WERI-Rb-1 (cell line): ENCODE data around the gene L1TD1.
"Not testable (repeated sequence)": the region's sequence is repeated elsewhere in the genome, so short reads cannot be mapped to it uniquely, and the experiment has no call there.

Experiments
- DNase-seq: peaks from one replicate; pipeline ENCODE4 v3.0.0-alpha.2; 2020
- H3K27ac ChIP-seq: fragments of 250-450 bp; sonication (Bioruptor Pico); 2 replicates; pipeline ENCODE4 v1.5.1; 2020; ENCODE audit warnings: mild to moderate bottlenecking, moderate library complexity
- H3K27me3 ChIP-seq: fragments of 250-450 bp; sonication (Bioruptor Pico); 2 replicates; pipeline ENCODE4 v1.5.1; 2021; ENCODE audit warnings: mild to moderate bottlenecking, low read depth, moderate library complexity; ENCODE audit not compliant: insufficient read depth, severe bottlenecking
- H3K36me3 ChIP-seq: fragments of 250-450 bp; sonication (Bioruptor Pico); 2 replicates; pipeline ENCODE4 v1.5.1; 2020; ENCODE audit warnings: mild to moderate bottlenecking, moderate library complexity
- H3K4me3 ChIP-seq: 2 replicates; pipeline ENCODE4 v1.5.1; 2011; ENCODE audit warnings: low read depth, mild to moderate bottlenecking, control low read depth, low read length
- H3K9me3 ChIP-seq: fragments of 250-450 bp; sonication (Bioruptor Pico); 2 replicates; pipeline ENCODE4 v1.5.1; 2021; ENCODE audit warnings: mild to moderate bottlenecking, moderate library complexity; ENCODE audit not compliant: severe bottlenecking
- TF ChIP-seq, protein P1 (sequence below): IDR thresholded peaks from 2 replicates; pipeline ENCODE4 v1.5.1; 2011; ENCODE audit warnings: low read depth, mild to moderate bottlenecking, control low read depth, inconsistent platforms, low read length

The L1TD1 gene

DNA sequence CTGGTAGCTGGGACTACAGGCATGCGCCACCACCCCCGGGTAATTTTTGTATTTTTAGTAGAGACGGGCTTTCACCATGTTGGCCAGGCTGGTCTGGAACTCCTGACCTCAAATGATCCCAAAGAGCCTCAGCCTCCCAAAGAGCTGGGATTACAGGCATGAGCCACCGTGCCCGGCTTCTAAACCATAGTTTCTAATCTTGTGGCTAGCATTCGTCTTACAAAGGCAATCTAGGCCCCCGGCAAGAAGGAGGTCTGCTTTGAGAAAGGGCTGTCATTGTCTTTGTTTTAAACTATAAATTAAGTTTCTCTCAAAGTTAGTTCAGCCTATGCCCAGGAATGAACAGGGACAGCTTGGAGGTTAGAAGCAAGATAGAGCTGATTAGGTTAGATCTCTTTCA lies 10.3 kb upstream of the L1TD1 start:
- H3K9me3 ChIP-seq = no peaks in the 10 kb centered on the region
- peak; percentile 74 for DNase-seq
- TF ChIP-seq, protein P1, sequence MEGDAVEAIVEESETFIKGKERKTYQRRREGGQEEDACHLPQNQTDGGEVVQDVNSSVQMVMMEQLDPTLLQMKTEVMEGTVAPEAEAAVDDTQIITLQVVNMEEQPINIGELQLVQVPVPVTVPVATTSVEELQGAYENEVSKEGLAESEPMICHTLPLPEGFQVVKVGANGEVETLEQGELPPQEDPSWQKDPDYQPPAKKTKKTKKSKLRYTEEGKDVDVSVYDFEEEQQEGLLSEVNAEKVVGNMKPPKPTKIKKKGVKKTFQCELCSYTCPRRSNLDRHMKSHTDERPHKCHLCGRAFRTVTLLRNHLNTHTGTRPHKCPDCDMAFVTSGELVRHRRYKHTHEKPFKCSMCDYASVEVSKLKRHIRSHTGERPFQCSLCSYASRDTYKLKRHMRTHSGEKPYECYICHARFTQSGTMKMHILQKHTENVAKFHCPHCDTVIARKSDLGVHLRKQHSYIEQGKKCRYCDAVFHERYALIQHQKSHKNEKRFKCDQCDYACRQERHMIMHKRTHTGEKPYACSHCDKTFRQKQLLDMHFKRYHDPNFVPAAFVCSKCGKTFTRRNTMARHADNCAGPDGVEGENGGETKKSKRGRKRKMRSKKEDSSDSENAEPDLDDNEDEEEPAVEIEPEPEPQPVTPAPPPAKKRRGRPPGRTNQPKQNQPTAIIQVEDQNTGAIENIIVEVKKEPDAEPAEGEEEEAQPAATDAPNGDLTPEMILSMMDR = no peak

DNA sequence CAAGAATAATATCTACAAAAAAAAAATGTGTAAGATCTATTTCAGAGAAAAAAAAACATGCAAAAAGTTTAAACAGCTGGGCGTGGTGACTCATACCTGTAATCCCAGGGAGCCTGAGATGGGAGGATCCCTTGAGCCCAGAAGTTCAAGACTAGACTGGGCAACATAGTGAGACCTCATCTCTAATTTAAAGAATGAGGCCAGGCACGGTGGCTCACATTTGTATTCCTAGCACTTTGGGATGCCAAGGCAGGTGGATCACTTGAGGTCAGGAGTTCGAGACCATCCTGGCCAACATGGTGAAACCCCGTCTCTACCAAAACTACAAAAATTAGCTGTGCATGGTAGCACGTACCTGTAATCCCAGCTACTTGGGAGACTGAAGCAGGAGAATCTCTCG lies 9.4 kb upstream of the L1TD1 start:
- H3K36me3 ChIP-seq, H3K4me3 ChIP-seq, H3K27me3 ChIP-seq, H3K9me3 ChIP-seq, DNase-seq: not testable (repeated sequence)
- peak overlapping the region; percentile 98 for H3K27ac ChIP-seq

More for the DNA sequence above, 10.3 kb upstream of the L1TD1 start:
- H3K4me3 ChIP-seq = no peak overlapping the region
- H3K27ac ChIP-seq = peak overlapping the region; percentile 98
- no peaks in the 10 kb centered on the region for H3K27me3 ChIP-seq
- H3K36me3 ChIP-seq = no peaks in the 10 kb centered on the region

DNA sequence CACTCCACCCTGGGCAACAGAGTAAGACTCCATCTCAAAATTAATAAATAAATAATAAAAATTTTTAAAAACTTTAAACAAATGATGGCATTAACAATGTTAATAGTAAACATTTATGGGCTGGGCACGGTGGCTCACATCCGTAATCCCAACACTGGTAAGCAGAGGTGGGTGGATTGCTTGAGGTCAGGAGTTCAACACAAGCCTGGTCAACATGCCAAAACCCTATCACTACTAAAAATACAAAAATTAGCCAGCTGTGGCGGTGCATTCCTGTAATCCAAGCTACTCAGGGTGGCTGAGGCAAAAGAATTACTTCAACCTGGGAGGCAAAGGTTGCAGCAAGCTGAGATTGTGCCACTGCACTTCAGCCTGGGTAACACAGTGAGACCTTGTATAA lies 9.0 kb upstream of the L1TD1 start:
- peak overlapping the region; percentile 98; the same call in 1 of the 2 replicates for H3K27ac ChIP-seq
- peaks cover 2% of the 10 kb centered on the region for H3K9me3 ChIP-seq
- no peak overlapping the region for H3K4me3 ChIP-seq
- TF ChIP-seq, protein P1 = no peak
- H3K36me3 ChIP-seq = no peaks in the 10 kb centered on the region
- H3K27me3 ChIP-seq = no peaks in the 10 kb centered on the region
- no peak for DNase-seq

DNA sequence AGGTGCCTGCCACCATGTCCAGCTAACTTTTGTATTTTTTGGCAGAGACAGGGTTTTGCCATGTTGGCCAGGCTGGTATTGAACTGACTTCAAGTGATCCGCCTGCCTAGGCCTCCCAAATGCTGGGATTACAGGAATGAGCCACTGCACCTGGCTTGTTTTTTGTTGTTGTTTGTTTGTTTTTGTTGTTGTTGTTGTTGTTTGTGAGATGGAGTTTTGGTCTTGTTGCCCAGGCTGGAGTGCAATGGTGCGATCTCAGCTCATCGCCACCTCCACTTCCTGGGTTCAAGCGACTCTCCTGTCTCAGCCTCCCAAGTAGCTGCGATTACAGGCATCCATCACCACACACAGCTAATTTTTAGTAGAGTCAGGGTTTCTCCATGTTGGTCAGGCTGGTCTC lies 7.1 kb upstream of the L1TD1 start:
- Histone ChIP-seq H3K4me3 (no peak overlapping the region), H3K27me3 (no peaks in the 10 kb centered on the region), H3K9me3 (peaks cover 2% of the 10 kb centered on the region), H3K36me3 (no peaks in the 10 kb centered on the region), H3K27ac (no peak overlapping the region)
- TF ChIP-seq, protein P1 = no peak
- DNase-seq = no peak

DNA sequence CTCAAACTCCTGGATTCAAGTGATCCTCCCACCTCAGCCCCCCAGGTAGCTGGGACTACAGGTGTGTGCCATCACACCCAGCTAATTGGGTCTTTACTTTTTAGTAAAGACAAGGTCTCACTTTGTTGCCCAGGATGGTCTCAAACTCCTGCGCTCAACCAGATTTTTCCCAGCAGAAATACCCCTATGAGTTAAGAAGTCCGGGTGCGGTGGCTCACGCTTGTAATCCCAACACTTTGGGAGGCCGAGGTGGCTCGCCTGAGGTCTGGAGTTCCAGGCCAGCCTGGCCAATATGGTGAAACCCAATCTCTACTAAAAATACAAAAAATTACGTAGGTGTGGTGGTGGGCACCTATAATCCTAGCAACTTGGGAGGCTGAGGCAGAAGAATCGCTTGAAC lies 6.5 kb upstream of the L1TD1 start:
- no peak overlapping the region for H3K27ac ChIP-seq
- TF ChIP-seq, protein P1 = no peak
- peaks cover 2% of the 10 kb centered on the region for H3K9me3 ChIP-seq
- H3K4me3 ChIP-seq = no peak overlapping the region
- no peaks in the 10 kb centered on the region for H3K27me3 ChIP-seq
- no peak for DNase-seq
- H3K36me3 ChIP-seq = no peaks in the 10 kb centered on the region

DNA sequence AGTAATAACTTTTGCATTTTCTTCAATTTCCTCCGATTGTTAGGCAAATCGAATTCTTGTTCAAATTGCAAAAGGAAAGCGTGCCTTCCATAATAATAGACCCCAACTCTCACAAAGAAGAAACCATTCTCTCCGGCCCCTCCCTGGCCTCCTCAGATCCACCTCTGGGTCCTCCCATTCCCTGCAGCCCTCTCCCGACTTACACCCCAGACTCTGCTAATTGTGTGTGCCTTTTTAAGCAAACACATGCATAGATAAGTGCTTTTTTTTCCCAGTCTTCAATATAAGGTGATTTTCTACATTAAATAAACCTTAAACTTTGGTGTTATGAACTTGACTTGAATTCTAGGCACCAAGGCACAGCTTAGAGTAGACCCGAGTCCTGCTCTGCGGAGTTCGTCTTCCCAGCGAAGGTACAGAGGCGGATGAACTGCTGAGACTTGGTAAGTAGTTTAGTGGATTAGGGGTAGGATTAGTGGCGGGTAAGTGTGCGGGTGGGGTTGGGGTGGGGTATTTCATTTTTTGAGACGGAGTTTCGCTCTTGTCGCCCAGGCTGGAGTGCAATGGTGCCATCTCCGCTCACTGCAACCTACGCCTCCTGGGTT lies 1.5 kb downstream of the L1TD1 start:
- Histone ChIP-seq H3K27me3 (no peaks in the 10 kb centered on the region), H3K27ac (peak overlapping the region; percentile 50), H3K4me3 (peak overlapping the region; percentile 36), H3K36me3 (no peaks in the 10 kb centered on the region), H3K9me3 (no peaks in the 10 kb centered on the region)
- TF ChIP-seq, protein P1 = no peak
- DNase-seq = peak; percentile 74
